HG03460 (cell line): ENCODE data around the gene WTAP.
"Not testable (repeated sequence)": the region's sequence is repeated elsewhere in the genome, so short reads cannot be mapped to it uniquely, and the experiment has no call there.

ENCODE experiments used
- ATAC-seq: cut with Tn5 transposase; IDR thresholded peaks from one replicate; pipeline ENCODE4 v1.9.1; 2021; ENCODE audit not compliant: unreplicated experiment

The WTAP gene

DNA sequence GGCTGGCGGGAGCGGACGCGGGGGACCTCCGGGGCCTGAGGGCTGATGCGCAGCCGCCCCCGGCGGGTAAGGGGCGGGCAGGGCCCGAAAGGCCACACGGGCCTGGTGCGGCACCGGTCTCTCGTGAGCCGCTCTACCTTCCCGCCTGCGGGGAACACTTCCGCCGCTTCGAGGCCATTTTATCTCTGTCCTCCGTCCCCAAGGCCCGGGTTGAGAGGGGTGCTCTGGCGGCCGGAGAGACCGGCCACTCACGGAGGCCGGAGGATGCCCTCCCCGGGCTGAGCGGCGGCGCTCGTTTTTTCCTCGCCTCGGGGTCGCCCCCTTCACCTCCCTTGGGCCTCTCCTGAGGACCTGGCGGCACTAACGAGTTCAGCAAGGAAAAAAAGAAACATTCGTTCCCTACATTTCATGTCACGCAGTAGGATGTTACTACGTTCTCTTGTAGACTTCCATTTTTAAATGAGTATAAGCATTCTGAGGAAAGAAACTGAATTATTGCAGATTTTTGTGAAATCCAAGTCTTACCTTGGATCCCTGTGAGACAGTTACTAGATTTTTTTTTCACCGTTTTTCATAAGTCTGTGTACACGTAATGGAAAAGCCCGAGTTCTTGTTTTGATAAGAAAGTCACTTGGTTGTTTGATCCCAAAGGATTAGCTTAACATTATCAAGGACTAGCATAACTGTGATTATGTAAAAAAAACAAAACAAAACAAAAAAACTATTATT is 575 bp downstream of the WTAP start:
- peak; percentile 29 for ATAC-seq

- no peak for ATAC-seq
These were observed 1.2 kb downstream of the WTAP start for GRCh38 chr6:159728531-159728964.

GRCh38 chr6:159729598-159730331 is 2.5 kb downstream of the WTAP start:
- no peak for ATAC-seq

DNA sequence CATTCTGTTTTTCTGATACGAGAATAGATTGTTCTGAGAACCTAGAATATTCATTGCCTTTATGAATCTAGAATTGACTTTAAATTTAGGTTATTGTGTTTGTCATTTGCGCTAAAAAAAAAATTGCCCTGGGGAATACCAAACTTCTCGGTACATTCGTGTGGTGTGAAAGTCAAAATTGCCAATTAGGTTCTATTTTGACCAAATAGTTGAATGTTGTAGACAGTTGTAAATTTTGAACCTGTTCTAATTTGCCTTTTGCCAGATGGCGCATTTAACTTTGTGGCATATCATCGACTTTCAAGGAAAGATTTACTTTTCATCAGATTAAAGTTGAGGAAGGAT is 3.0 kb downstream of the WTAP start:
- no peak for ATAC-seq

- not testable (repeated sequence) for ATAC-seq
These were observed 5.2 kb downstream of the WTAP start for GRCh38 chr6:159732550-159732949.

GRCh38 chr6:159733395-159733794 is 6.1 kb downstream of the WTAP start:
- ATAC-seq, result not testable (repeated sequence)

DNA sequence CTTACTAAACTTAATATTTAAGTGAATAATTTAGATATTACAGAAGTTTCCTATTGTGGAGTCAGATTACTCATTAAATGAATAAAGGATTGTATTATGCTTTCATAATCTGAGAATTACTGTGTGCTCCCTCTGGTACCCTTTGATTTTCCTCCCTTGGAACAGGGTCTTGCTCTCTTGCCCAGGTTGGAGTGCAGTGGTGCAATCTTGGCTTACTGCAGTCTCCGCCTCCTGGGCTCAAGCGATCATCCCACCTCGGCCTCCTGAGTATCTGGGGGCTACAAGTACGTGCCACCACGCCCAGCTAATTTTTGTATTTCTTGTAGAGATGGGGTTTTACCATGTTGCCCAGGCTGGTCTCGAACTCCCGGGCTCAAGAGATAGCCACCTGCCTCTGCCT is 9.6 kb downstream of the WTAP start:
- ATAC-seq, result no peak

GRCh38 chr6:159739341-159739740 is 12.0 kb downstream of the WTAP start:
- no peak for ATAC-seq

DNA sequence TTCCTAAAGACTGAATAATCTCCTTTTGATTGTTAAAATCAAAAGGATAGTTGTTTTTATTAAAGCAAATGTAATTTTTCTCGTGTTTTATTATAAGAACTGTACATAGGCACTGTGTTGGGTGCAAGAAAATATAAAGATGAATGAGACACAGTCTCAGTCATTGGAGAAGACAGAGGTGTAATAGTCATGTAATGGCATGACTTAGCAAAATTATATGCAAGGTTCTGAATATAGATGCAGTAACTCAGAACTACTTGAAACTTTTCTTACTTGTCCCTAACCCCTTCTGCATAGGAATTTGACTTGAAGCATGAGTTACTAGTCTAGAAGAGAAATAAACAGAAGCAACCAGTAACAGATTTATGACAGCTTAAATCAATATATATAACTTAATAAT is 14.9 kb downstream of the WTAP start:
- no peak for ATAC-seq

- ATAC-seq, result no peak
These were observed 17.8 kb downstream of the WTAP start for GRCh38 chr6:159745081-159745480.

DNA sequence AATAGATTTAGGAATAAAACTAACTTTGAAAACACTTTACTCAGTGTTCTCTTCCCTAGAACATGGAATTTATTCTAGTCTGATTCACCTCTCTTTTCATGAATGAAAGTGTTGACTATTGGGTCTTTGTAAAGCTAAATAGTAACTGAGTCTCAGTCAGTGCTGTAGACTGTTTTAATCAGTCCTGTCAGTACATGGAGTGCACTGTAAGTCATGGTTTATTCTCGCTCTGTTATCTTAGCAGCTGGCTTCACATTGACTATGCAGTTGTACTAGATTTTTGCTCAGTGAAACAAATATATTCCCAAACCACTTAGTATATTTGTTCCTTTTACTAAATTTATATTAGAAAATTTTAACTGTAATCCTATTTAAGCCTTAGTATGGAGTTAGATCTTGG is 19.5 kb downstream of the WTAP start:
- no peak for ATAC-seq

DNA sequence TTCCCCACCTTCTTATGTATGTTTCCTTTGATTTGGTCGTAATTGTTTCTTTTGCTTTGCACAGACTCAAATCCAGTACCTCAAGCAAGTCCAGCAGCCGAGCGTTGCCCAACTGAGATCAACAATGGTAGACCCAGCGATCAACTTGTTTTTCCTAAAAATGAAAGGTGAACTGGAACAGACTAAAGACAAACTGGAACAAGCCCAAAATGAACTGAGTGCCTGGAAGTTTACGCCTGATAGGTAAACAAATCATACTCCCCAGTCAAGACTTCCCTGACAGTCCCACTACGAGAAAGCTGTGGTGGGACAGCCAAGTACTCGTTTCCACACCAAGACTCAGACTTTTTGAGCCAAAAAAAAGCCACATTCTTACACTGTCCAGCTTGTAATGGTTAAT is 20.8 kb downstream of the WTAP start:
- ATAC-seq, result not testable (repeated sequence)

GRCh38 chr6:159751448-159751847 is 24.1 kb downstream of the WTAP start:
- no peak for ATAC-seq

DNA sequence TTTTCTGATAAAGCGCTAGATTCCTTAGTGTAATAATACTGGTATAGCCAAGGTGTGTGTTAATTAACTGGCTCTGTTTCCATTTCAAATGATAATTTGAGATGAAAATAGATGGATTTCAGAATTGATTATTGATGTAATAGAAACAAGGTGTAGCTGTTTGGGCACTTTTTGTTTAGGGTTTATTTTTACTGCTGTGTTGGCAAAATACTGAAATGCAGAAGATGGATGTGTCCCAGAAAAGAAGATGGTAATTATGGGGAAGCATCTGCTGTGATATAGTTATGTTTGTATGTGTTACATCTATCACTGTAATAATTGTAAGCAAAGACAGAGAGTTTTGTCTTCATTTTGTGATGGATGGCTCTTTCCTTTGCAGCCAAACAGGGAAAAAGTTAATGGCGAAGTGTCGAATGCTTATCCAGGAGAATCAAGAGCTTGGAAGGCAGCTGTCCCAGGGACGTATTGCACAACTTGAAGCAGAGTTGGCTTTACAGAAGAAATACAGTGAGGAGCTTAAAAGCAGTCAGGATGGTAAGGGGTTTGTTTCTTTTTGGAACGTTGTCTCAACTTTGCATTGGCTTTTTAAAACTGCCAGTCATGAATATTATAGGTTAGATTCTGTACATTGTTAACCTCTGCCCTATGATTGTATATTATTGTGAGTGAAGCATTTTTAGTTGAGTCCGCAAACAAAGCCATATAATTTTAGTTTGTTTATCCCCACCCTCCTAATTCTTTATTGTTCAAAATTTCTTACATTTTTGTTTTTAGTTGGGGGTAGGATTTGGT is 26.0 kb downstream of the WTAP start:
- ATAC-seq, result no peak

DNA sequence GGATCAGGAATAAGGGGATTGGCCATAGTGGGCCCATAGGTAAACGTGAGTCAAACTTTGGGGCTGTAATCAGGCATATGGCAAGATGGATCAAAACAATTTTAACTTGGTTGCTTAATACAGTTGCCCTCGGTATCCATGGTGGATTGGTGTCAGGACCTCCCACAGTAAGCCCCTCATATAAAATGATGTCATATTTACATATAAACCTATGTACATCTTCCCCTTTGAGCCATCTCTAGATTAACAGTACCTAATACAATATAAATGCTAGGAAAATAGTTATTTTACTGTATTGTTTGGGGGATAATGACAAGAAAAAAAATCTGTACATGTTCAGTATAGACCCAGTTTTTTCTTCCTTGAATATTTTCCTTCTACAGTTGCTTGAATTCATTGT is 27.1 kb downstream of the WTAP start:
- ATAC-seq, result no peak

- ATAC-seq, result no peak
These were observed 27.9 kb downstream of the WTAP start for GRCh38 chr6:159754959-159755914.

DNA sequence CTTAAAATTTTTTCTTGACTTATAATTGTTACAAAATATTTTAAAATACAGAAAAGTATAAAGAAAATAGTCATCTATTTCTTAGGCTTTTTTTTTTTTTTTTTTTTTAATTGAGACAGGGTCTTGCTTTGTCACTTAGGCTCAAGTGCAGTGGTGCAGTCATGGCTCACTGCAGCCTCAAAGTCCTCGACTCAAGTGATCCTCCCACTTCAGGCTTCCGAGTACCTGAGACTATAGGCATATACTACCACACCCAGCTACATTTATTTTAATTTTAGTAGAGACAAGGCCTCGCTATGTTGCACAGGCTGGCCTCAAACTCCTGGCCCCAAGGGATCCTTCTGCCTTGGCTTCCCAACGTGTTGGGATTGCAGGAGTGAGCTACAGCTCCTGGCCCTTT is 29.2 kb downstream of the WTAP start:
- ATAC-seq, result no peak

GRCh38 chr6:159758031-159759001 is 31.0 kb downstream of the WTAP start:
- no peak for ATAC-seq

DNA sequence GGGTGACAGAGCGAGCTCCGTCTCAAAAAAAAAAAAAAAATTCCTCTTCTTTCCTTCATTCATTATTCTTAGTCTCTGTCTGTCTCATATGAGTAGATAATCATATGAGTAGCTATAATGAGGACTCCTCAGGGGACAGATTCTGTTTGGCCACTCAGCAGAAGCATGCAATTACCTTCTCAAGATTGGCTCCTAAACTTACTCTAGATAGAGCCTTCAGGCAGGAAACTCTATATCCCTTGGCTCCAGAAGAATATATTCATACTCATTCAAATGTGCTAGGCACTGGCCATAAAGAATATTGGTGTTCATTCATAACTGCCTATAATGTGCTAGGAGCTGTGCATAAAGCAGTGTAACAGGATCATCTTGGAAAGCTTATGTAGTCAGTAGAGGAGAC is 32.3 kb downstream of the WTAP start:
- no peak for ATAC-seq
